ENCODE measurements around the gene UTF1.
"Not testable (repeated sequence)": the region's sequence is repeated elsewhere in the genome, so short reads cannot be mapped to it uniquely, and the experiment has no call there.

The UTF1 gene

GRCh38 chr10:133229265-133230043, 563 bp upstream of the UTF1 start:
- DNase-seq: no peak

- DNase-seq: peak in 1 of 5 experiments; percentile 47
These were observed 574 bp downstream of the UTF1 start for GRCh38 chr10:133230387-133231195.

GRCh38 chr10:133231244-133231945, 1.4 kb downstream of the UTF1 start:
- no peak for DNase-seq

DNA sequence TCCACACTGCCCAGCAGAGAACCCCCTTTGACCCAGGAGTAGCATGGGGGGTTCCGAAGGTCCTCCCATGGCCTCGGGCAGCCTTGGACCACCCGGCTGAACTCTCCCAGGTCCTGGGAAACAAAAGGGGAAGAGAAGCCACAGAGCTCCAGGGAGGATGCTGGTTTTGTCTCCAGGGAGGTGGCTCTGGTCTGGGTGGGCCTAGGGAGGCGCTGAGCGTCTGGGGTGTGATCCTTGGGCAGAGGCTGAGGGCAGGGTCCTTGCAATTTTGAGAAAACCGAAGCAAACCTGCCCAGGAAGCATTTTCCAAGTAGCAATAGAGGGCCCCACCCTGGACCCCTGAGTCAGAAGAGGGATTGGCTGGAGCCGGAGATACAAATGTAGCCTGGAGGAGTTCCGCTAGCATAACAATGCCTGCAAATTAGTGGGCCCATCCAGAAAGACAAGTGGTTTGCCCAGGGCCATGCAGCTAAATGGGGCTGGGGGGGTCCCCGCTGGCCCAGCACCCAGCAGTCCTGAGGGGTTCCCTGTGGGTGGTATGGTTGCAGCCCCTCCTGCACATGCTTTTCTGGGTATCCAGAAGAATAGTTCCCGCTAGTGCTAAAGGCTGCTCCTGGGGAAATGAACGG, 2.0 kb downstream of the UTF1 start:
- DNase-seq: no peak

DNA sequence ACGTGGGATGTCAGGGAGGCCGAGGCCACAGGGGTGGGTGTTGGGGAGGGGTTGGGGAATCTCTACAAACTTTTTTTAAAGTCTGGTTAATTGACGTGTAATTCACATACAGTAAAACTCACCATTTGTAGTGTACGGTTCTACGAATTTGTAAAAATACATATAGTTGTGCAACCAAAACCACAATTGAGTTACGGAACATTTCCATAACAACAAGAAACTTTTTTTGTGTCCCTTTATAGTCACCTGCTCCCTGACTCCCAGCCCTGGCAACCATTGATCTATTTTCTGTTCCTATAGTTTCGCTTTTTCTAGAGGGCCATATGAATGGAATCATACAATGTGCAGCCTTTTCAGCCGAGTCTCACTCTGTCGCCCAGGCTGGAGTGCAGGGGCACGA, 4.8 kb downstream of the UTF1 start:
- DNase-seq: not testable (repeated sequence)

DNA sequence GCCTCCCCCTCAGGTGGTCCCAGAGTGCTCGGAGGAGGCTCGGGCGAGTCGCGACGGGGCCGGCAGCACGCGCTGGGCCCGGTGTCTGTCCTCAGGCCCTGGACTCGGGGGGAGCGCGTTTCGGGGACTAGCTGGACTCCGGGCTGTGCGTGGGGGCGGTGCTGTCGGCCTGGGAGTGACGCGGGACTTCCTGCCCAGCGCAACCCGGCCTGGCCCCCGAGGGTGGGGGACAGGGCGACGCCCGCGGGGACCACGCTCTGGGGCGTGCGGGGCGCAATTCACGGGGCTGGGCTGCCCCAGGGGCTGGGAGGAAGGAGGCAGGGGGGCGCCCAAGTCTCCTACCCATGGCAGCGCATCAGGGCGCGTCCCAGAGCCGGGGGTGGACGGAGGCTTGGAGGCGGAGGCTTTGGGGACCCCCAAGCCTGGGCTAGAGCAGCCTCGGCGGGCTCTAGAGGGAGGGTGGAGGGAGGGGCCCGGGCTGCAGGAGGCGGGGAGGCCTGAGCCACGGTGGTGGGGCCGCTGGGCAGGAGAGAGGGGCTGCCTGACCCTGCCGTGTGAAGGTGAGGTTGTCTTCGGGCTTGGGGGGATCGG, 5.3 kb downstream of the UTF1 start:
- DNase-seq: no peak

GRCh38 chr10:133235932-133236331, 5.9 kb downstream of the UTF1 start:
- DNase-seq: no peak

DNA sequence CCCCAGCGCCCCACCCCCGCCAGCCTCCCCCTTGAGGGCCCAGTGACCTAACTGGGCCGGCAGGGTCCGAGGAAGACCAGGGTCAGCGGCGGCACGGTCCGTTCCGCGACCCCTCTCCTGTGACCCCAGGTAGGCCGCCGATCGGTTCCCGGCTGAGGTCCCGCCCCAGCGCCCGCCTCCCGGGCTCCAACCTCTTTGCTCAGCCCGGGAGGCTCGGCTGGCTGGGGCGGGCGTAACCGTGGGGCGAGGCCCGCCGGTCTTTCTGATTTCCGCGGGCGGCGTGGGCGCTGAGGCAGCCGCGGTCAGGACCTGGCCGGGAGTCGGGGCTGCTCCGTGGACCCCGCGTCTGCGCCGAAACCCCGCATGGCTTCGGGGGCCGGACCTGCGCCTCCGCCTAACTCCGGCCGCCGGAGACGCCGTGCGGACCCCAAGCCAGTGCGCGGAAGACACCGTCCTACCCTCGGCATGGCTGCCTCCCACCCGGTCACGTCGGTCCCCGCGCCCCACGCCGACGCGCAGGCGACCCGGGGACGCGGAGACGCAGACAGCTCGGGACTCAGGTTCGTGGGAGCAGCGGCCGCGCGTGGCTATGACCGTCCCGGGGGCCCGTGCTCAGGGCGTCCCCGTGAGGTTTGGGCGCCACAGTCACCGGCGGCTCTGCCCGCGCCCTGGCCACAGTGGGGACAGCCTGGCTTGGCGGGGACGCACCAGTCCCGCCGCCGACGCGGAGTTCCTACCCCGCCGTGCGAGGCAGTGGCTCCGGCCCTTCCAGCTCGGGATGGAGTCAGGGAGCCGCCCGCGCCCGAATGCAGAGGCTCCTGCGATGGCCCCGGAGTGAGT, 6.6 kb downstream of the UTF1 start:
- DNase-seq: no peak

DNA sequence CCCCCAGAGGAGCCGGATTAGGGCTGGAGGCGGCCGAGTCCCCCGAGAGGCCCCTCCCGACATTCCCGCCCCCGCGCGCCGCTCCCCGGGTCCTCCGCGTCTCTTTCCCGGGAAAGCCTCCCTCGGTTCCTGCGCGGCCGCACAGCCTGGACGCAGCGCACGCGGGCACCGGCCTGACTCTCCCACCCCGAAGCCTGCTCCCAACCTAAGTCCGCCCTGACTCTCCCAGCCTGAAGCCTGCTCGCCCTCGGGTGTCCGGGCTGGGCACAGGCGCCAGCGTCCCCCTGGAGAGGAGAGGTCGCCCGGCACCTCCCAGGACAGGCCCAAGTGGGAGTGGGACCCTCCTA, 7.2 kb downstream of the UTF1 start:
- no peak for DNase-seq

DNA sequence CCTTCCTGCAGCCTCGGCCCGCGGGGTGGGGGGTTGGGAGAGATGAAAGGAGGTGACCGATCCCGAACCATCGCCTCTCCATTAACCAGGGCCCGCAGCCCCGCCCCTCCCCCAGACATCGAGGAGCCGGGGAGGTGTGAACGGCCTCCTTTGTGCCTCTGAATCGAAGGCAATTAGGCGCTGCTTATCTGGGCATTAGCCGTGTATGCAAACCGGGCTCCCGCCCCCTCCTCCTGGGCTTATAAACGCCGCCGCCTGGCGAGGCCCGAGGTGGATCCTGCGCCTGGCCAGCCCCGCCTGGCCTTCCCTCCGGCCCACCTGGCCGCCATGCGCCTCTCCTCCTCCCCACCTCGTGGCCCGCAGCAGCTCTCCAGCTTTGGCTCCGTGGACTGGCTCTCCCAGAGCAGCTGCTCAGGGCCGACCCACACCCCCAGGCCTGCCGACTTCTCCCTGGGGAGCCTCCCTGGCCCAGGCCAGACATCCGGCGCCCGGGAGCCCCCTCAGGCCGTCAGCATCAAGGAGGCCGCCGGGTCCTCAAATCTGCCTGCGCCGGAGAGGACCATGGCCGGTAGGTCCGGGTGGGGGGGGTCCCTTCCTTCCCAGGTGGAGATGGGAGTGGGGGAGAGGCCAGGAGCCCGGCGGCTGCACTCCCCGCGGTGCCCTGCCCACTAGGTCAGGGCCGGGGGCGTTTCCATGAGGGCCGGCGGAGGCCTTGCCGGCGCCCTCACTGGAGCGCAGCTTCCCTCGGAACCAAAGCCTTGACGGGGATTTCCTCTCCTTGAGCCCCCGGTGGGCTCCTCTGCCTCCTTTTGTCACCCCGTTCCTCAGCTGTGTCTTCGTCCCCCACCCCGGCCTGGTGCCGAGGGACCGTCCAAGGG, 7.8 kb downstream of the UTF1 start, which contains the start of gene VENTX:
VENTX (plus strand) TSS at position 268 of the 878 bp plus-strand sequence; CDS start at position 328, 60 bp downstream.
- DNase-seq: no peak

- no peak for DNase-seq
These were observed 8.4 kb downstream of the UTF1 start for GRCh38 chr10:133238466-133238804.

DNA sequence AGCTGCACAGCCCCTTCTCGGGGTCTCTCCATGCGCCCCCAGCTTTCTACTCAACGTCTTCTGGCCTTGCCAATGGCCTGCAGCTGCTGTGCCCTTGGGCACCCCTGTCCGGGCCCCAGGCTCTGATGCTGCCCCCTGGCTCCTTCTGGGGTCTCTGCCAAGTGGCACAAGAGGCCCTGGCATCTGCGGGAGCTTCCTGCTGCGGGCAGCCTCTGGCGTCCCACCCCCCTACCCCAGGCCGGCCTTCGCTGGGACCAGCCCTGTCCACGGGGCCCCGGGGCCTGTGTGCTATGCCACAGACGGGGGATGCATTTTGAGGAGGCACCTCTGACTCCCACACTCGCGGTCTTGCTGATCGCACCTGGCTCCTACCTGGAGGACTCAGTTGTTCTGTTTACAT, 10.0 kb downstream of the UTF1 start:
- no peak for DNase-seq

GRCh38 chr10:133241501-133242205, 11.6 kb downstream of the UTF1 start:
- DNase-seq: no peak

DNA sequence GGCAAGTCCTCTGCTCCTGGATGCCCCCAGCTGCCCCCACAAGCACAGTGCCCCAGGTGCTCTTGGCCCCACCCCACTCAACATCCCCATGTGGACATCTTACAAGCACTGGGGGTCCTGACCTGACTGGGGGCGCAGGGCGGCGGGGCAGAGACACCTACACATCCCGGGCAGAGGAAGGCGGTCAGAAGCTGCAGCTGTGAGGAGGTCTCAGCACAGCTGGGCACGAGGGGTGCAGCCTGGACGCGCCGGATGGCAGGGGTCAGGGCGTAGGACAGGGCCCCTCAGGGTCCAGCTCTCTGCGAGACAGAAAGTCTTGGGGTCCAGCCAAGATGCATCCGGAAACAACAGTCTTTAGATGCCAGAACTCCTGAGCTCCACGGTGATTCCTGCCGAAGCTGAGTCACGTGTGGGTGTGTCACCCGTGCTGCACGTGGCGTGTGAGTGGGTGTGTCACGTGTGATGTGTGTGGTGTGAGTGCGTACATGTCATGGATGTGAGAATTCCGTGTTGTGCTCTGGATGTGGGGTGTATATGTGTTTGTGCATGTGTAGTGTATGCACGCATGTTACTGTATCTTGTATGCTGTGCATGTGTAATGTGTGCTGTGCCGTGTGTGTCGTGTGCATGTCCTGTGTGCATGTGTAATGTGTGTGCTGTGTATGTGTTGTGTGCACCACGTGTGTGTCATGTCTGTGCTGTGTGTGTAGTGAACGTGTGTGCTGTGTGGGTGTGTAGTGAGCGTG, 12.8 kb downstream of the UTF1 start:
- DNase-seq: no peak

DNA sequence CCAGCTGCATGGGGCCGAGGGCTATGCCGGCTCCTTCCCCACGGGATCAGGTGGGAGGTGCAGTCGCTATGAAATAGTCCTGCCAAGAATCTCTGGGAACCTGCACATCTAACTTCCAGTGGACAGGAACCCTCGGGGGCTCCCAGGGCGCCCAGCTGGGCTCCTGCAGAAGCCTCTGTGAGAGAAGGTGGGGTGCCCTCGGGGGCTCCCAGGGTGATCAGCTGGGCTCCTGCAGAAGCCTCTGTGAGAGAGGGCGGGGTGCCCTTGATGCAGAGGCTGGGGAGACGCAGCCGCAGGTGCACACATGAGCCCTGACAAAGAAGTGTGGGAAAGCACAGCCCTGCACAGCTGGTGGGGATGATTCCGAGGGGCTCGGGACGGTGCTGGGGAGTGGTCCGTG, 13.6 kb downstream of the UTF1 start:
- no peak for DNase-seq

DNA sequence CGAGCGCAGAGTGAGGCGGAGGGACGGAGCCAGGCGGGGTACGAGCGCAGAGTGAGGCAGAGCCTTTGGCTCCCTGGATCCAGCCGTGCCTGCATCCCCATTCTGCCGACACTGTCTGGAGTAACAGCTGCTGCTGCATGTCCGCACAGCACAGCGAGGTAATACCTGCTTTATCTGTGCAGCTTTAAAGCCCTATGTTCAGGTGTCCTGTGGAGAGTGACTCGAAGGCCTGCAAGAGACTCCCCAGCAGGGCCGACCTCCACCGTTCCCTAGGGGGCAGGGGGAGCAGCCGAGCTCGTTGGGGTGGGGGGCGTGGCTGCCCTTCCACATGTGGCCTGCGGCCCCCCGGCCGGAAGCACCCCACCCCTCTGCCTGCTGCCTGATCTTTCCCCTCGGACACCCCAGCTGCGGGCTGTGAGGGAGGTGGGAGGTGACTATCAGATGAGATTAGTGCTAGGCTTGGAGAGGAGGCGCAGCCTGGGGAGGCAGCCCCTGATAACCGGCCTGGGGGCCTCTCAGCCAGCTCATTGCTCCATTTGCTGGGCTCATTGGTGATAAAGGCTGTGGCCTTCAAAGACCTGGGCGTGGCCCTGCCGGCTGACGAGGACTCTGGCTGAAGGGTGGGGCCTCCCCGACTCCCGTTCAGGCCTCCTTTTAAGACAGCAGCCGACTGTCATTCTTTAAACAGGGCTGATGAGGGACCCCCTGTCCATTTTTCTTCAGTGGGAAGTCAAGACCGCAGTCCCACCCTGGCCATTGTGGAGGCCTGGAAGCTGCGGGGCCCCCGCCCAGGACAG, 15.6 kb downstream of the UTF1 start:
- DNase-seq: no peak

- DNase-seq: no peak
These were observed 16.2 kb downstream of the UTF1 start for GRCh38 chr10:133246236-133246626.

GRCh38 chr10:133247681-133248333, 17.8 kb downstream of the UTF1 start:
- DNase-seq: no peak

Data from T-helper 2 cell (primary cell).